Mucosa of descending colon (tissue), 3 donors: ENCODE data around the gene ADCY7. TPM values are rescaled to one million over a fixed set of nuclear protein-coding genes. Genes with fewer than 3 reads are reported as not detected.

Experiments used
- ATAC-seq: fragments of 200-7000 bp; cut with Tn5 transposase; one replicate; pipeline ENCODE4 v1.9.1; 2020; ENCODE audit warnings: mild to moderate bottlenecking, moderate library complexity
- DNase-seq, 3 donors: peaks; one replicate each; pipeline ENCODE4 v3.0.0-alpha.2; 2020
- H3K36me3 ChIP-seq: fragments of 200-600 bp; one replicate; pipeline ENCODE4 v1.8.0; 2021; ENCODE audit warnings: low read depth, mild to moderate bottlenecking
- H3K4me1 ChIP-seq: fragments of 200-600 bp; one replicate; pipeline ENCODE4 v1.8.0; 2021; ENCODE audit warnings: low read depth, mild to moderate bottlenecking
- H3K4me3 ChIP-seq: fragments of 200-600 bp; one replicate; pipeline ENCODE4 v1.8.0; 2021; ENCODE audit warnings: mild to moderate bottlenecking
- H3K9me3 ChIP-seq: fragments of 200-600 bp; one replicate; pipeline ENCODE4 v1.8.0; 2021; ENCODE audit warnings: mild to moderate bottlenecking
- intact Hi-C, 2 donors: fragments of 100-400 bp; cut with DNase I in 1 of 2; cut with micrococcal nuclease in 1 of 2; formaldehyde crosslinking; loops; one replicate each; pipeline versions ENCODE4 v1.11.0 to v1.11.1; 2022; cut with DNase I, micrococcal nuclease
- long read RNA-seq, 2 donors: library from polyadenylated mRNA; unstranded; transcript quantifications; one replicate each; pipeline ENCODE4 v2.0.0, GENCODE V29; 2019 to 2021
- total RNA-seq, 3 donors: library from RNA; stranded (reverse); fragmentation: NEBNext Ultra II Directional in 2 of 3; extraction: Animal tissue kit (Norgen Biotek cat#: 25700) in 2 of 3; gene quantifications; one replicate each; pipeline versions ENCODE4 v1.2.1 to v1.2.4, GENCODE V29; 2021 to 2023
- TF ChIP-seq, protein P1 (sequence below): fragments of 200-600 bp; IDR thresholded peaks from one replicate; pipeline ENCODE4 v1.8.0; 2022; ENCODE audit warnings: antibody characterized with exemption, mild to moderate bottlenecking
- donor health status: DM: no; HTN: no; CAD: no; lungs with moderate emphysema.
- donor health status: DM: no; HTN: no; CAD: no.
- donor health status: DM: no; HTN: yes; CAD: no.

Gene ADCY7
- 10 to 100 TPM; 12.4 to 25.0 (median 22.7) TPM for total RNA-seq
- long read RNA-seq, donor 1, partial matches to known transcripts = 0 of 3 reads
- long read RNA-seq, donor 1, other reads (novel, unspliced or antisense) = 3 of 3 reads
- long read RNA-seq, donor 2 = 0 reads

DNA sequence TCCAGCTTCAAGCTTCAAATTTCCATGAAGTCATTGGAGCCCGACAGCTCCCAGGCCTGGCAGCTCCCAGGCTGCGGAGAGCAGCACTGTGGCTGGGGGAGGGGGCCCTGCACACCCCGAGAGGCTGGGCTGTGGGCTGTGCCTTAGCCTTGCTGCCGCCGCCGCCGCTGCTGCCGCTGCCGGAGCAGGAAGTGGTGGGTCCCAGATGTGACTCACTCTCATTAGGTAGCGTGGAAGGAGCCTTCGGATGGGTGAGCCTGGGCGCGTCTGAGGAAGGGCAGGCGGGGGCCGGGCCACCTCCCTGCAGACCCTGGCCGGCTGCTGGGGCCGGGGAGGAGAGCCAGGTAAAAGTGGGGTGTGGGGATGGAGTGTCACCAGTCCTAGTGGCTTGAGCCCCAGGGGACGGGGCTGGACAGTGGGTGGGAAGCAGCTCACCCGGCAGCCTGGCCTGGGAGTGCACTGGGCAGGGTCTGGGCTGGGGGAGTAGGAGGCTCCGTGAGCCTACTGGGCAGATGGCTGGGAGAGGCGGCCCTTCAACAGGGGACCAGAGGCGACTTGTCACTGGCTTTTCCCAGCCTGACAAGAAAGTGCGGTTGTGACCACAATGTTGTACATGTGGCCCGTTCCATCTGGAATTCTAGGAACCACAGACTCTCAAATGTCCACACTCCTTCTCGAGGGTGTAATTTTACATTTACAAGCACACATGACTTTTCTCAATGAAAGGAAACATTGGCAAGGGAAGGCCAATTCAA is at the start of gene ADCY7:
Gene ADCY7 (plus strand): TSS at position 215 of the 755 bp plus-strand sequence. CDS start 21,629 bp downstream, outside the sequence.
- intact Hi-C loops = no loop called here
- Histone ChIP-seq H3K4me1 (peaks cover 29% of the 10 kb centered on the region), H3K9me3 (no peaks in the 10 kb centered on the region), H3K4me3 (no peak within 1 kb of the TSS), H3K36me3 (no peaks in the 10 kb centered on the region)
- DNase-seq = peak; percentile 80 to 92 (median 87)
- peak; percentile 93 for ATAC-seq
- TF ChIP-seq, protein P1, sequence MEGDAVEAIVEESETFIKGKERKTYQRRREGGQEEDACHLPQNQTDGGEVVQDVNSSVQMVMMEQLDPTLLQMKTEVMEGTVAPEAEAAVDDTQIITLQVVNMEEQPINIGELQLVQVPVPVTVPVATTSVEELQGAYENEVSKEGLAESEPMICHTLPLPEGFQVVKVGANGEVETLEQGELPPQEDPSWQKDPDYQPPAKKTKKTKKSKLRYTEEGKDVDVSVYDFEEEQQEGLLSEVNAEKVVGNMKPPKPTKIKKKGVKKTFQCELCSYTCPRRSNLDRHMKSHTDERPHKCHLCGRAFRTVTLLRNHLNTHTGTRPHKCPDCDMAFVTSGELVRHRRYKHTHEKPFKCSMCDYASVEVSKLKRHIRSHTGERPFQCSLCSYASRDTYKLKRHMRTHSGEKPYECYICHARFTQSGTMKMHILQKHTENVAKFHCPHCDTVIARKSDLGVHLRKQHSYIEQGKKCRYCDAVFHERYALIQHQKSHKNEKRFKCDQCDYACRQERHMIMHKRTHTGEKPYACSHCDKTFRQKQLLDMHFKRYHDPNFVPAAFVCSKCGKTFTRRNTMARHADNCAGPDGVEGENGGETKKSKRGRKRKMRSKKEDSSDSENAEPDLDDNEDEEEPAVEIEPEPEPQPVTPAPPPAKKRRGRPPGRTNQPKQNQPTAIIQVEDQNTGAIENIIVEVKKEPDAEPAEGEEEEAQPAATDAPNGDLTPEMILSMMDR = no peak

DNA sequence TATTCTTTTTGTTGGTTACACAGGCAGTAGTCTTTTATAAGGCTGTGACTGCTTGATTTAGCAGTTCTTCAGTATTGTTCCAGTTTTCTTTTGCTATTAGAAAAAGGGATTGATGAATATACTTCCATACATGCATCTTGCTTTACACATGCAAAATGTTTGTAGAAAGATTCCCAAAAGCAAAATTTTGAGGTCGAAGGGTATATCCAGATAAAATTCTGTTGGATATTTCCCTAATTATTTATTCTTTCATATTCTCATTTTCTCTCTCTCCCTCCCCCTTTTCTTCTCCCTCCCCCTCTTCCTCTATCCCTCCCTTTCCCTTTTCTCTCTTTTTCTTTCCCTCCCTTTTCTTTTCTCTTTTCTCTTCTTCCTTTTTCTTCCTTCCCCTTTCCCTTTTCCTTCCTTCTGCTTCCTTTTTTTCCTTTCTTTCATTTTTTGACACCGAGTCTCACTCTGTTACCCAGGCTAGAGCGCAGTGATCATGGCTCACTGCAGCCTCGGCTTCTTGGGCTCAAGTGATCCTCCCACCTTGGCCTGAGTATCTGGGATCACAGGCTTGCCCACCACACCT is 46.9 kb upstream of the ADCY7 start:
- Histone ChIP-seq H3K4me1 (no peaks in the 10 kb centered on the region), H3K9me3 (no peaks in the 10 kb centered on the region), H3K4me3 (no peak overlapping the region), H3K36me3 (no peaks in the 10 kb centered on the region)
- DNase-seq (no peak), ATAC-seq (no peak)
- TF ChIP-seq, protein P1 = no peak
- intact Hi-C loops = no loop called here

DNA sequence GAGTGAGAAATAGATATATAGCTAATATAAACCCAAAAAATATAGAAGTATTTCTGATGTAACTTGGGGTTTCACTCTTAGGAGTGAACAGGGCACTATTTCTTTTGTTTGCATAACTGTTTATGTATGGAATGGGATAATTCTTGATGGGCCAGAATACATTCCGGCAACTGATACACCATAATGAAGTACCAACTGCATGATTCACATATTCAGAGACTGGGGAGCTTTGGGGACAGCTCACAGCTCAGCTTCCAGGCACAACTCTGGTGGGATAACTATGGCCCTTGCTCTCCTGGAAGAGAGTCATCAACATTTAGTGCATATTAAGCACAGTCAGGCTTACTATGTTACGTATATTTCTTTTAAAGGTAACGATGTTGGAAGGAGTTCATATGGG is 42.1 kb upstream of the ADCY7 start:
- DNase-seq = no peak
- no peak for ATAC-seq
- Histone ChIP-seq H3K4me1 (no peaks in the 10 kb centered on the region), H3K36me3 (peaks cover 5% of the 10 kb centered on the region), H3K4me3 (no peak overlapping the region), H3K9me3 (no peaks in the 10 kb centered on the region)
- intact Hi-C loops = no loop called here
- TF ChIP-seq, protein P1 = no peak

DNA sequence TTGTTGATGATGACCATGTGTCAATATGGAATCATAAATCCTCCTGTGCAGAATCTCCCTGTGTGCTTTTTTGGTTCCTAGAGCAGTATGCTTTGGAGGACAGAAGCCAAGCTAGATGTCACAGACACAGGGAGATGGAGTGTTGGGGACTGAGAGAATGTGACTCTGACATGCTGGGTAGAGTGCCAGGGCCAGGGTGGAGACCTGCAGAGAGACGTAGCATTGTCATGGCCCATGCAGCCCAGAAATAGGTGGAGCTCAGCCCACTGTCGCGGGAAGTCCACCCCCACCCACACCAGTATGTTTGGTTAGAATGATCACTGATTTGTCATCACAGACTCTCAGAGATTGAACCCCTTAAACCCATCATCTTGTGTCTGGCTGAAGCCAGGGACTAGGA is 39.2 kb upstream of the ADCY7 start:
- no peaks in the 10 kb centered on the region for H3K9me3 ChIP-seq
- DNase-seq = no peak
- TF ChIP-seq, protein P1 = no peak
- H3K4me3 ChIP-seq = no peak overlapping the region
- ATAC-seq = no peak
- H3K36me3 ChIP-seq = peaks cover 5% of the 10 kb centered on the region
- intact Hi-C loops = no loop called here
- H3K4me1 ChIP-seq = no peaks in the 10 kb centered on the region

DNA sequence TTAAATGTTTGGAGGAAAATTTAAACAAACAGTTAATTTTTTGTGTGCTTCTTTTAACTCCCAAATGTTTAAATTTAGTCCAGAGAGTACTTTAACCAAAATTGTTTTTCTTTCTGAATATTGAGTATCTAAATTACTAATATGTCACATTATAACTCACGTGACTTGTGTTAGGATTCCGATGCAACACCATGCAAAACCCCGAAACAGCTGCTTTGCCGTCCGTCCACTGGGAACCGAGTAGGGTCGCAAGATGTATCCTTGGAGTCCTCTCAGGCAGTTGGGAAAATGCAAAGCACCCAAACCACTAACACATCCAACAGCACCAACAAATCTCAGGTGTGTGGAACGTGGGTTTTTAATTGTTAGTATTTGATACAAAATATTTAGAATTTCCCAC is 38.7 kb upstream of the ADCY7 start:
- ATAC-seq (no peak), DNase-seq (no peak)
- Histone ChIP-seq H3K4me1 (no peaks in the 10 kb centered on the region), H3K36me3 (peaks cover 5% of the 10 kb centered on the region), H3K9me3 (no peaks in the 10 kb centered on the region), H3K4me3 (no peak overlapping the region)
- TF ChIP-seq, protein P1 = no peak
- intact Hi-C loops = no loop called here
